Fibroblast of skin of back (primary cell): Measurements from ENCODE around the gene AFAP1L2. TPM values are rescaled to one million over a fixed set of nuclear protein-coding genes. Genes with fewer than 3 reads are reported as not detected.

Experiments used
- DNase-seq: peaks from one replicate; pipeline ENCODE4 v3.0.0-alpha.2; 2013
- polyA plus RNA-seq, 2 experiments: library from polyadenylated mRNA; unstranded; fragments of 120-200 nt; gene quantifications; one replicate each; pipeline ENCODE4 v1.2.1, GENCODE V29; 2013; ENCODE audit not compliant: insufficient read length in 2 of 2

AFAP1L2 gene, protein sequence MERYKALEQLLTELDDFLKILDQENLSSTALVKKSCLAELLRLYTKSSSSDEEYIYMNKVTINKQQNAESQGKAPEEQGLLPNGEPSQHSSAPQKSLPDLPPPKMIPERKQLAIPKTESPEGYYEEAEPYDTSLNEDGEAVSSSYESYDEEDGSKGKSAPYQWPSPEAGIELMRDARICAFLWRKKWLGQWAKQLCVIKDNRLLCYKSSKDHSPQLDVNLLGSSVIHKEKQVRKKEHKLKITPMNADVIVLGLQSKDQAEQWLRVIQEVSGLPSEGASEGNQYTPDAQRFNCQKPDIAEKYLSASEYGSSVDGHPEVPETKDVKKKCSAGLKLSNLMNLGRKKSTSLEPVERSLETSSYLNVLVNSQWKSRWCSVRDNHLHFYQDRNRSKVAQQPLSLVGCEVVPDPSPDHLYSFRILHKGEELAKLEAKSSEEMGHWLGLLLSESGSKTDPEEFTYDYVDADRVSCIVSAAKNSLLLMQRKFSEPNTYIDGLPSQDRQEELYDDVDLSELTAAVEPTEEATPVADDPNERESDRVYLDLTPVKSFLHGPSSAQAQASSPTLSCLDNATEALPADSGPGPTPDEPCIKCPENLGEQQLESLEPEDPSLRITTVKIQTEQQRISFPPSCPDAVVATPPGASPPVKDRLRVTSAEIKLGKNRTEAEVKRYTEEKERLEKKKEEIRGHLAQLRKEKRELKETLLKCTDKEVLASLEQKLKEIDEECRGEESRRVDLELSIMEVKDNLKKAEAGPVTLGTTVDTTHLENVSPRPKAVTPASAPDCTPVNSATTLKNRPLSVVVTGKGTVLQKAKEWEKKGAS
- 6.1 TPM for polyA plus RNA-seq (2013, experiment 1 of 2; ENCODE audit: insufficient read length)
- polyA plus RNA-seq (2013, experiment 2 of 2; ENCODE audit: insufficient read length) = 5.8 TPM

DNA sequence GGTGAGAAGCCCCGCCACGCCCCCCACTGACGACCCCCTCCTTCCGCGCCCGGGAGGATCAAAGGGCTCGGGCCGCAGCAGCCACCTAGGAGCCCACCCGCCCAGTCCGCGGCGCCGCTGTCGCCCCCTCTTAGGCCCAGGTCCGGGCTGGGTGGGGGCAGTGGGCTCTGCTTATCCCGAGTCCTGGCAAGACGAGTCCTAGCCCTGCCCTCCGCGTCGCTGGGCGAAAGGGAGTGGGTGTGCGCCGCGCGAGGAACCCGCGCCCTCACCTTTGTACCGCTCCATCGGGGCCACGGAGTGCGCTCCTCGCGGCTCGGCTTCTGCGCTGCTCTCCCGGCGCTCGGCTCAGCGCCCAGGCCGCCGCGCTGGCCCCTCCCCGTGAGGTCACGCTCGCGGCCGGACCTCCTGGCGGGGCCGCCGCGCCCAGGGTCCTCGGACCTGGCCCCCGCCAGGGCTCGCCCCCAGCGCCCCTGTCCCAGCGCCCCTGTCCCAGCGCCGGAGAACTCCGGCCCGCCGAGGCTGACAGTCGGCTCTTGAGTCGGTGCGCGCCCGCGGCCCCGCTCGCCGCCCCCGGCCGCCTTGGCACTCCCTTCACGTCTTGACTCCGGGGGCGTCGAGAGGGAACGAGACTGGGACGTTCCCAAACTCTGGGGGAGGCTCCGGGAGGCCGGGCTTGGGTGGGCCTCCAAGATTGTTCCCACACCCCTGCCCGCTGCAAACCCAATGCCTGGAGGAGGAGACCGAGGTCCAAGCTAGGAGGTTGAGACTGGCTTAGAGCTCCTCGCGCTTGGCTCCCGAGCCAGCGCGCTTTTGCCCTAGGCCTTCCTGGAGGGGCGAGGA is at the start of gene AFAP1L2:
Gene AFAP1L2, minus strand, starts transcription at position 332 of the 840 bp plus-strand sequence. Its CDS starts 47 bp downstream, at position 285.
- peak; percentile 27 for DNase-seq

DNA sequence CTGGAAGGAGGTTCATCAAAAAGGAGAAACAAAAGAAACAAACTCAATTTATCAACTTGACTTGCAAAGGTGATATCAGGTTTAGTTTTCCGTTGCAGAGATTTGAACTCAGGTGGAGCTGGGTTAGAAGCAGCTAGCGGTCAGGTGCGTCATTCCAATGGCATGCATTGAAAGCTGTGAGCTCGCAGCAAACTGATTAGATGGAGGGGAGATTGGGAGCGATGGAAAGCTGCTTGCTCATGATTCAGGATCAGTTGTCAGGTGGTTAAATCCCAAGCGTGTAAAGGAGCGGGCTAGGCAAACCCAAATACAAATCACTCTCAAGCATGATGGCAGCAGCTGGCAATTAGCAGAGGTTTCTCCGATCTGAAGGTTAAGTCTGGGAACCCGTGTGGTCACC is 49.3 kb upstream of the AFAP1L2 start:
- no peak for DNase-seq

DNA sequence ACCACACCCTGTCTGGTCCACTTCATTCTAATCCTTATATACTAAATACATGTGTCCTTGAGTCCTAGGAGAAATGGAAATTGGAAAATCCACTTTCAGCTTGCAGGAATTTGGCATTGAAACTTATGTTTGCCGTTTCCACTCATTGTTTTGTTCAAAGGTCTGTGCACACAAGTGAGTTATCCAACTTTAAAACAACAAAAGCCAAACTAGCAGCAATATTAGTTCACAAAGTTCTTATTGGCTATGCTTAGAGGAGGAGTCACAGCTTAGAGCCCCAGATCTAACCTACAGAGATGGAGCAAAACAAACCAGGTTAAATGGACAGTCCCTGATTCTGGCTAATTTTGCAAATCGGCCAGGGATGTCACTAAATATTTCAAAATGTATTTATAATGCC is 44.6 kb upstream of the AFAP1L2 start:
- no peak for DNase-seq

DNA sequence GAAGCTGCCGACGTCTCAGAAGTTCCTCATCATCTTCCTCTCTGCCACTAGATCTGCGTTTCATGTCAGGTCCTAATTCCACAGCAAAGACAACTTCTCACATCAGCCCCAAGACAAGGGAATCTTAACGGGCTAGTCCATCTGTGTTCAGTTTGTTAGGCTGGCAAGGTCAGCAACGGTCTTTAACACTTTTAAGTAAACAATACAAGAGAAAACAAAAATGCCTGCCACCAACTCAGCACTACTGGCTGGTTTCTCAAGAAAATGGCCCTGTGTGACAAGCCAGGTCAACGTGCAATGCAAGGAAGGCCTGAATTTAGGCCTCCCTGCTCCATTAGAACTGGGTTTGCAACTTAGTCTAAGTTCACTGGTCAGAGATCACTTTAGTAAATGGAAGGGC is 41.0 kb upstream of the AFAP1L2 start:
- DNase-seq = no peak

DNA sequence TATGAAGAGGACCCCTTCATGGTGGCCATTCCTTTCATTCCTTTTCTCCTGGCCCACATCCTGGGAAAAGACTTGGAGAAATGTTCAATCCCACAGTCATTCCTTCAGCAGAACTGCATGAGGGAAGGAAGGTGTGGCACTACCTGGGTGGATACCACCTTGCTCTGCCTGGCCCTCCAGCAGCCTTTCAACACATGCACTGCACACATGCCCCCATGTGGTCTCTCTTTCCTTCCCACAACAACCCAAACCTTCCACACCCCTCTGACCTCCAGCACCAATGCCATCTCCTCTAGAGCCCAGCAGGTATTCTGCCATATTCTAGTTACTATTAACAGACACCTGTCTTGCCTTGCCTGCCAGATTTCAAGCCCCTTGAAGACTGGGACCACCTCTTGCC is 40.5 kb upstream of the AFAP1L2 start:
- no peak for DNase-seq

DNA sequence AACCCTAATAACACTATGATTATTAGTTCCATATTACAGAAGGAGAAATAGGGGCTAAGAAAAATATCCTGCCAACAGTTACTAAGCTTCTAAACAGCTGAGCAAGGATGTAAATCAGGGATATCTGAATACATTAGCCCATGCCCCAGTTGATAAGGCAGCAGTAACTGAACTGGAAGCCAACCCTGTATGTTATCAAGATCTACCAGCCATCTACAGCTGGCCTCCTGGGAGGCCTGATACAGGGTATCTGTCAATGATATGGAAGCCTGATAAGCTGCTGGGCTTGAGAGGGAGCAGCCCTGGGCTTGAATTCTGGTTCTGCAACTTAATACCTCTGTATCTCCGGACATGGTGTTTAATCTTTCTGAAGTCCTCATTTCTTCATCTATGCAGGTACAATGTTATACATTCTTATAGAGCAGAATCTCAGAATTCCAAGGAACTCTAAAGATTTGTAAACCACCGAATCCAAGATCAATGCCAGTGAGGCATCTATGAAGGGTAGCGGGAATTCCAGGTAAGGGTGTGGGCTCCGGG is 37.9 kb upstream of the AFAP1L2 start:
- no peak for DNase-seq

DNA sequence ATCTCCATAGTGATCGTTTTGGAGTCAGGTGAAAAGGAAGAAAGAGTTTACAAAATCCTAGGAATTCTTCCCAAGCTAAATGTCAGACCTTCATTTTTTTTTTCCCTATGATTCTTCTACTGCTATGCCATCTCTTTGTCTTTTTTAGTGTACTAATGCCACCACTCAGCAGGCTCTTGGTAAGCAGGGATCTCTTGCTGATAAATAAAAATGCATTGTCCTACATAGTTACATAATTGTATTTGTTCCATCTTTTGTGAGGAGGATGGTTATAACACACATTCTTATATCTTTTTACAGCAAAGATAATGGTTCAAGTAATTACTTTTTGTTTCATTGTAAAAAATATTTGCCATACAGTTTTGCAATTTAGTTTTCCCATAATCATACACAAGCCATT is 36.8 kb upstream of the AFAP1L2 start:
- no peak for DNase-seq

DNA sequence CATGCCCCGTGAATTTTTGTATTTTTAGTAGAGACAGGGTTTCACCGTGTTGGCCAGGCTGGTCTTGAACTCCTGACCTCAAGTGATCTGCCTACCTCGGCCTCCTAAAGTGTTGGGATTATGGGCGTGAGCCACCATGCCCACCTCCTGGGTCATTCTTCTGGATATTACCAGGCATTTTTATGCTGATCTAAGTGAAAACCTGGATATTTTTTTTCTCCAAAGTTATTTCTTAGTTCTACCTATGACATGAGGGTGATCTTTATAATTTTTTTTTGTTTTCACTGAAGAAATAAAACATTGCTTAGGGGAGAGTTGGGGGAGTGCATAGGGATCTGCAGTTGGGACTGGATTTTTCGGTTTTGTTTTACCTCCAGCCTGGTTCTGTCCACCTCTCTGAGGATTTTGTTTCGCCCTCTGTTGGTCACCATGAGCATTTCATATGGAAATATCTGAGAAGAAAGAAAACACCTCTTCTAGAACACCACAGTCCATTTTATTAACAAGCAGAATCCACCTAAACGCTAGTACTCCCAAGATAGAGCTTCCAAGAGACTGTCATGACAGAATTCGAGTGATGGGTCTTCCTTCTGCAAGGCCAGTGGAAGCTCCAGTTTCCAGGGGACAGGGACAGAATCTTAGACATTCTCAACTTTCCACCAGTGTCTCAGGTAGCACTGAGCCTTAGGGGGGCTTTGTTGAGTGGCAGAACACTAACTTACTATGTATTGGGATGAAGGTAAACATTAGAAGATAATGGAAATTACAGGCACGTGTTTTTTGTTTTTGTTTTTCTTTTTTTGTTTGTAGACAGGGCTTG is 33.4 kb upstream of the AFAP1L2 start:
- DNase-seq = peak; percentile 28

DNA sequence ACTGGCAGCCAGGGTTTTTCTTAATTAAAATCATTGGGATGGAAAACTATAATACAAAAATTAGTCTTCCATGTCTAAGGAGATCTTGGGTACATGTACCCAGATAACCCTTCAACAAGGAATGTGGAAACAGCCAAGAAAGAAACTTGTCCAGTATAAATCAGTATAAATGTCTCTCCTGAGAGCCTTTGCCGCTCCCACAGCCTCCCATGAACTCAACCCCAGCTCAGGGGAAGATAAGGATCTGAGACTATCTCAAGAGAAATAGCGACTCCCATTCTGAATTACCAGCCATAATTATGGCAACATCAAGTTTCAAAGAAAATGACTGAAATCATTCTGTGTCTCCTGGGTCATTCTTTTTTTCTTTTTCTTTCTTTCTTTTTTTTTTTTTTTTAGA is 32.6 kb upstream of the AFAP1L2 start:
- DNase-seq = no peak

DNA sequence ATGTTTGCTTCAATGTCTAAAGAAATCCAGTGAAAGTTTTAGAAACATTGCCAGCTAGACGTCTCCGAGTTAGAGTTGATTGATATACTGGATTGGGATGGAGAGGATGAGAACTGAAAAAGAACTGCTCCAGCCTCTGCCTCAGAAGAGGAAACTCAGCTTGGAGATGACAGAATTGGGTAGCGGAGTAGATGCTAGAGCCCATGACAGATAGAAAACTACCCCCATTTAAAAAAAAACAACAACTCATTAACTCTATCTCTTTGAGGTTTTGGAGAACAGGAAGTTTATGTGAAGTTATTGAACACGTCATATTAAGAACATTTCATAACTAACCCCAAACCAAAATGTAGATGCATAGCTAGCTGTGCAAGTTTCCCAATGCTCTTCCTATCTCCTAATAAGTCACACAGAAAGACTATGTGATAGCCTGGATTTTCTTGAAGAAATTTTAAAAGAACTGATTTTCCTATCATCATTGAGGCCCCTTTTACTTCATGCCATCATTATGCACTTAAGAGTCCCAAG is 28.3 kb upstream of the AFAP1L2 start:
- no peak for DNase-seq

DNA sequence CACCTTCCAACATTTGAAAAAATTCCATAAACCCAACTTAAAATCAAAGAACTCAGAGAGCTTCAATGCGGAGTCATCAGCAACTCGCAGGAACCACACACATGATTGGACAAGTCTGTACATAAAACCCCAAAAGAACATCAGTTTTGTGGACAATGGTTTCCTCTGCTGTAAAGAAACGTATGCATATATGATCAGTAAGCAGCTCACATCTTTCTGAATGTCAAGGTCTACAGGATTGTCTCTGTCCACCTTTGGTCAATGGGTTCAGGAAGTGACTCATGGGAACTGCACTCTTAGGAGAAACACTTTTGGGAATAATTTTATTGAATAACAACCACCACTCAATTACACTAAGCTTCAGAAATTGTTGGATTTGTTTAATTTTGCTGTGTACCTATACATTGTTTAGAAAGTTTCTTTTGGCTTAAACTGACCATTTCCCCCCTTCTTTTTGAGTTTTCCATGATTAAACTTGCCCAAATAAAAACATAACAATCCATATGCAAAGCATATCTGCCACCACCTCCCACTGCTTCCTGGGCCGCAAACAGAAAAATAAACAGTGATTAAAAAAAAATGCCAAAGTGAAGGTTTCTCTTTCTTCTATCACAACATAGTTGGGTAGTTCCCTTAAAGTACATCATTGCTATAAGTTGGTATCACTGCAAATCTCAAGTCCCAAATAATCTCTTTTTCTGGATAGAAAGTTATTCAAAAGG is 27.3 kb upstream of the AFAP1L2 start:
- DNase-seq = no peak

DNA sequence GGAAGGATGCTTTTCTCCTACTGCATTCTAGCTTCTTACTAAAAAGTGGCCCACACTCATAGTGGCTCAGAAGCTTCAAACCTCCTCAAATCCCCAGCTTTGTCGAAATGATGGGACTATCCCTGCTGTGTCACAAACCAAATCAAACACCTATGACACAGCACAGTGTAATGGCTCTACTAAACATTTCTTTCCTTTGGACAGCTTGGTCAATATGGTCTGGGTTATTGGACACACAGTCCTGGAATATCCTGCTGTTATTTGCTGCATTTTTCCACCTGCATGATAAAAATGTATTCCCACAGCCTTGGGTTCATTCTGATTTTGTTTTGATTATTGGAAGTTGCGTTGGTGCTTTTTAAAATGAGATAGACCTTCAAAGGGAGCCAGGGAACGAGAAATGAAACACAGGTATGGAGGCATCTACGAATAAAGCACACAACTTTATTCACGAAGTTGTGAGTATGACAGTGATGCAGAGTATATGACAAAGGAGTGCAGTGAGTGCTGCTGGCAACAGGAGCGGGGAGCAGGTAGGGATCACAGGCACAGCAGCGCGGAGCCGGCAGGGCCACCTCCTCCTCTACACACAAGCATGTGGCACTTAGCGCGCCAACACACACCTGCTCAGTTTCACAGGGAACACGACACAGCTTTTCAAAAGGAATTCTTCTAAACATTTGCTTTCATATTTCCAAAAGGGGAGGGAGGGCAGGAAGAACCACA is 26.5 kb upstream of the AFAP1L2 start:
- DNase-seq = no peak

DNA sequence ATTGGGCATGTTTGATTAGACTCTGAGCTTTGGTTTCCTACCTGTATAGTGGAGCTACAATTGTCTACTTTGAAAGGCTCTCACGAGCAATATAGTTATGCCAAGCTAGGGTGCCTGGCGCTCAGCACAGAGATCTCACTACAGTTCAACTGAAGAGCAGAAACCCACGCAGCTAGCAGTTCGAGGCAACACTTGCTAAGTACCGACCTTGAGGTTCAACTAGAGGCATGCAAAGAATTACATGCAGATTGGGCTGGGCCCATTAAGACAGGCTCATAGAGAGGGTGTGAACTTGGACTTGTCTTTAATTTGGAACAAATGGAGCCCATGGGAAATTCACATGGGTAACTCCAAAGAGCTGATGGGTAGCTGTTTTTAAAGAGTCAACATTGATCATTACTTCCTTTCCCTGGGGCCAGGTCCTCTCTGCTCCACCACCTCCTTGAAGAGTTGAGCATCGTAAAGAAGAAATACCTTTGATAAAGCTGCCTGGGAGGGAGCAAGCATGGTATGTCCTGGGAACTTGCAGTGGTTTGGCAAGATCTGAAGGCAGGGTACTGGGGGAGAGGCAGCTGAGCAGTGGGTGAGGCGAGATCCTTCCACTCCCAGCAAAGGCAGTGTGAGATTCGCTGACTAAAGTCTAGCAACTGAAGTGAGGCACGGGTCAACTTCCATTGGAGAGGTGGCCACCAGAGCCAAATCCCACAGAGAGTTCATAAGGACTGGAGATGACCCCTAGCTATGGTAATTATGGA is 25.5 kb upstream of the AFAP1L2 start:
- DNase-seq = no peak

DNA sequence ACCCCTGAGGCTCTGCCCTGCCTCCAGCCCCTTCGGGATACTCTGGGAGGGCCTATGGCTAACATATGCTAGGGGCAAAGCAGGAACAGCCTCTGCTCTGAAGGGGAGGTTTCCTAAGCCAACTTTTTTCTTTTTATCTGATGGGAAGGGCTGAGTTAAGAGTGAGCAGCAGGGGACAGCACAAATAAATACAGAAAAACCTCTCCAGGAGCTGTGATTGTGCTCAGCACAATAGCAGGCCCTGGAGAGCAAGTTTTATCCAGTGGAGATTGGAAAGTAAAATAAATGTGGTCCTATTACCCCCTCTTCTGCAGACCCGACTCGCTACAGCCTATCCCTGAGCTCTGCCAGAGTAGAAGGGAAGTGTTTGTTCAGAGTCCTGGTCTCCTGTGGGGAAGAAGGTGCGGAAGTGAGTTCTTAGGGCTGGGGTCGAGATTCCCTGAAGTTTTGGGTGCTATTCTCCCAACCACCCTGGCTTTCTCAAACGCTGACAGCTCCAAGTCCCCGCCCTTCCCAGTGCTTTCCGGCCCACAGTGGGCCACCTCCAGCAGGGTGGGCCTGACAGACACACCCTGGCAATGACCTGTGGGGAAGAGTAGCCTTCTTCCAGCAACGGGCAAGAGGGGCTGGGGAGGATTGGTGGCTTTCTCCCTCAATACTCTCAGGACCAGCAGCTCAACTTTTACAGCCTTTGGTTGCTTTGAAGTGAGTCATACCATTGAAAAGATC is 23.0 kb upstream of the AFAP1L2 start:
- DNase-seq = no peak

DNA sequence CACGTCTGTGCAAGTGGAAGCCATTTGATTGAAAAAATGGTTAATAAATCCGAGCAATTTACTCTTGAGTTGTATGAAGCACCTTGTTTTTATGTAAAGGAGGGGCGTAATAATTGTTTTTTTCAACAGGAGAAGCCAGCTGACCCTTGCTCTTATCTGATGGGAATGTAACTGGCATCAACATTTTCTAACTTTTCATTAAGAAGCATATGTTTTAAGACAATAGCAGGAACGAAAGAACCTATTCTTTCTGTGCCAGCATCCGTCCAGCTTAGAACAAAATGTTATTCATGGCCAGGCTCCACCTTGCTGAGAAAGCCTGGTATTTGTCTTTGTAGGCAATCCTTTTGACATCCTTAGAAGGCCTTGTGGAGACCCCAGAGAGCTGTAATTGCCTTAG is 22.2 kb upstream of the AFAP1L2 start:
- DNase-seq = no peak

DNA sequence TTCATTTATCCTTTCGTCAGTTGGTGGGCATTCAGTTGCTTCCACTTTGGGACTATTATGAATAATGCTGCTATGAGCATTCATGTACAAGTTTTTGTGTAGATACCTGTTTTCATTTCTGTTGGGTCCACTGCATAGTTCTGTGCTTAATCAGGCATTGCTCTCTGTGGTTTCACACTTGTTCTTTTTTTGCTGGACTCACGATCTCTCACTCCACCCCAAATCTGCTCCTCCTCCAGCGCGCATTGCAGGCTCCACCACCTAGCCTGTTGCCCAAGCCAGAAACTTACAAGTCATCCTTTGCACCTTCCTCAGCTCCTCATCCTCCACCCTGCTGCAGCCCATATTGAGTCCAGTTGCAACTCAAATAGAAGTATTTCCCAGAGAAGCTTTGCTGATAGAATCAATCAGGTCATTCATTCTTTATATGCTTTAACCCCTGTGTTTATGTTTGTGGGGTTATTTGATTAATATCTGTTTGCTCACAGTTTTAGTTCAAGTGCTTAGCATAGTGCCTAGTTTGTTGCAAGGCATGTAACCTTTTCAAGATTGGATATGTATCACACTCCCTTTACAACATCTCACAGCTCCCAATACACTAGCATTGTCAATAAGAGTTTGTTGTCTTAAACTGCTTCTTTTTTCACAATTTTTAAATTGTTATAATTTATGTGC is 16.6 kb upstream of the AFAP1L2 start:
- peak; percentile 18 for DNase-seq

DNA sequence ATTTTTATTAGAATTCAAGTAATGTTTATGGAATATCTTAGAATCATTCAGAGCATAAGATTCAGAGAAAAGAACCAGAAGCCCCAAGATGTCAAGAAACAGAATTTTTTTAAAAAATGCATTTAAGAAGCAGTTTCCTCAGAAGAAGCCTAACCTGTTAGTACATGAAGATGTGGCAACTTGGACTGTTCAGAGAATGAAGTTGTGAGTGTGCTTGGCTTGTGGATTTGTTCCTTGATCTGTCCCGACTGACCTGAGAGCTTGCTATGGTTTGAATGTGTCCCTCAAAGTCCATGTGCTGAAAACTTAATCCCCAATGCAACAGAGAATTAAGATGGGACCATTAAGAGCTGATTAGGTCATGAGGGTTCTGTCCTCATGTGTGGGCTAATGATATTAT is 13.8 kb upstream of the AFAP1L2 start:
- no peak for DNase-seq
